SK-N-SH treated with all-trans-retinoic acid at 6 μM for 48 hours (cell line): ENCODE results near the gene PSMC2.

Source experiments
- ATAC-seq: fragments of 200-7000 bp; cut with Tn5 transposase; 3 replicates; pipeline ENCODE4 v1.9.1; 2020; ENCODE audit warnings: mild to moderate bottlenecking, moderate library complexity
- ARNTL ChIP-seq: fragments of 450-650 bp; formaldehyde crosslinking; IDR thresholded peaks from 2 replicates; pipeline ENCODE4 v1.5.0; 2020; ENCODE audit warnings: low read depth, mild to moderate bottlenecking, moderate library complexity, borderline replicate concordance
- BACH2 ChIP-seq: fragments of 250-450 bp; sonication (Bioruptor Pico); IDR thresholded peaks from 2 replicates; pipeline ENCODE4 v1.9.0; 2021; ENCODE audit warnings: mild to moderate bottlenecking, borderline replicate concordance
- CSDC2 ChIP-seq: fragments of 250-450 bp; sonication (Bioruptor Pico); IDR thresholded peaks from 2 replicates; pipeline ENCODE4 v1.5.0; 2020; ENCODE audit warnings: mild to moderate bottlenecking, moderate library complexity
- ESRRG ChIP-seq: fragments of 250-450 bp; sonication (Bioruptor Pico); IDR thresholded peaks from 2 replicates; pipeline ENCODE4 v1.6.1; 2021; ENCODE audit warnings: mild to moderate bottlenecking
- GLIS3 ChIP-seq: fragments of 250-450 bp; sonication (Bioruptor Pico); IDR thresholded peaks from 2 replicates; pipeline ENCODE4 v1.5.0; 2020; ENCODE audit warnings: mild to moderate bottlenecking, moderate library complexity
- OSR1 ChIP-seq: fragments of 250-450 bp; sonication (Bioruptor Pico); IDR thresholded peaks from 2 replicates; pipeline ENCODE4 v1.8.0; 2022; ENCODE audit warnings: moderate library complexity, mild to moderate bottlenecking, inconsistent platforms
- PATZ1 ChIP-seq: fragments of 250-450 bp; sonication (Bioruptor Pico); IDR thresholded peaks from 2 replicates; pipeline ENCODE4 v1.8.0; 2020; ENCODE audit warnings: mild to moderate bottlenecking, moderate library complexity, borderline replicate concordance
- POU6F1 ChIP-seq: fragments of 250-450 bp; sonication (Bioruptor Pico); IDR thresholded peaks from 2 replicates; pipeline ENCODE4 v1.8.0; 2021; ENCODE audit warnings: low read depth, mild to moderate bottlenecking, moderate library complexity, borderline replicate concordance
- PPARA ChIP-seq: fragments of 250-450 bp; sonication (Bioruptor Pico); IDR thresholded peaks from 2 replicates; pipeline ENCODE4 v1.5.0; 2020; ENCODE audit warnings: mild to moderate bottlenecking, borderline replicate concordance
- RARB ChIP-seq: fragments of 250-450 bp; sonication (Bioruptor Pico); IDR thresholded peaks from 2 replicates; pipeline ENCODE4 v1.8.0; 2021; ENCODE audit warnings: mild to moderate bottlenecking, moderate library complexity
- SNAI2 ChIP-seq: fragments of 250-450 bp; sonication (Bioruptor Pico); IDR thresholded peaks from 2 replicates; pipeline ENCODE4 v1.5.0; 2020; ENCODE audit warnings: mild to moderate bottlenecking, moderate library complexity
- TCF4 ChIP-seq: fragments of 250-450 bp; sonication (Bioruptor Pico); IDR thresholded peaks from 2 replicates; pipeline ENCODE4 v1.8.0; 2021; ENCODE audit warnings: mild to moderate bottlenecking, moderate library complexity, borderline replicate concordance
- TOX ChIP-seq: fragments of 250-450 bp; sonication (Bioruptor Pico); IDR thresholded peaks from 2 replicates; pipeline ENCODE4 v1.8.0; 2021; ENCODE audit warnings: mild to moderate bottlenecking, moderate library complexity, borderline replicate concordance
- TSHZ2 ChIP-seq: fragments of 250-450 bp; sonication (Bioruptor Pico); IDR thresholded peaks from 2 replicates; pipeline ENCODE4 v1.5.0; 2020; ENCODE audit warnings: mild to moderate bottlenecking, moderate library complexity
- ZNF70 ChIP-seq: fragments of 450-650 bp; formaldehyde crosslinking; IDR thresholded peaks from 2 replicates; pipeline ENCODE4 v1.5.0; 2020; ENCODE audit warnings: mild to moderate bottlenecking, moderate library complexity
- ZNF8 ChIP-seq: fragments of 450-650 bp; formaldehyde crosslinking; IDR thresholded peaks from 2 replicates; pipeline ENCODE4 v1.5.0; 2020; ENCODE audit warnings: mild to moderate bottlenecking, moderate library complexity
- TF ChIP-seq, protein P1 (sequence below): fragments of 250-450 bp; sonication (Bioruptor Pico); IDR thresholded peaks from 2 replicates; pipeline ENCODE4 v1.5.1; 2021; ENCODE audit warnings: mild to moderate bottlenecking, moderate library complexity

The PSMC2 gene

DNA sequence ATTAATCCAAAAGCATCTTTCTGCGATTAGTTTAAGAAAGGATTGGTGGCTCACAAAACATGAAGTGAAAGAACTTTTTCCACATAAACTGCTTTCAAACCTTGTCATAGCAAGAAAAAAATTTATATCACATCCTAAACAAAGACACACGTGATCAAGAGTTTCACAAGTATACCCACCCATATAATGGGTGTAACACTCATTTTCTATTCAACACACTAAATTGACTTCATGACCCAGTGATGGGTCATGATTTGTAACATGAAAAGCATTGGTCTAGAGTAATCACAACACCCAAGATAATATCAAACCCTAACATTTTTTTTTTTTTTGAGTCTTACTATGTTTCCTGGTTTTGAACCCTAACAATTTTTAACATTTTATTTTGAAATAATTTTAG, 32.6 kb upstream of the PSMC2 start:
- TF ChIP-seq PATZ1 (CRISPR knock-in tag): no peak
- no peak for TF ChIP-seq SNAI2 (CRISPR knock-in tag)
- TF ChIP-seq RARB (CRISPR knock-in tag): no peak
- TF ChIP-seq ESRRG (CRISPR knock-in tag): no peak
- TF ChIP-seq, protein P1, sequence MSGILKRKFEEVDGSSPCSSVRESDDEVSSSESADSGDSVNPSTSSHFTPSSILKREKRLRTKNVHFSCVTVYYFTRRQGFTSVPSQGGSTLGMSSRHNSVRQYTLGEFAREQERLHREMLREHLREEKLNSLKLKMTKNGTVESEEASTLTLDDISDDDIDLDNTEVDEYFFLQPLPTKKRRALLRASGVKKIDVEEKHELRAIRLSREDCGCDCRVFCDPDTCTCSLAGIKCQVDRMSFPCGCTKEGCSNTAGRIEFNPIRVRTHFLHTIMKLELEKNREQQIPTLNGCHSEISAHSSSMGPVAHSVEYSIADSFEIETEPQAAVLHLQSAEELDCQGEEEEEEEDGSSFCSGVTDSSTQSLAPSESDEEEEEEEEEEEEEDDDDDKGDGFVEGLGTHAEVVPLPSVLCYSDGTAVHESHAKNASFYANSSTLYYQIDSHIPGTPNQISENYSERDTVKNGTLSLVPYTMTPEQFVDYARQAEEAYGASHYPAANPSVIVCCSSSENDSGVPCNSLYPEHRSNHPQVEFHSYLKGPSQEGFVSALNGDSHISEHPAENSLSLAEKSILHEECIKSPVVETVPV: no peak
- TF ChIP-seq TSHZ2 (CRISPR knock-in tag): no peak
- TF ChIP-seq TOX (CRISPR knock-in tag): no peak
- TF ChIP-seq ARNTL: no peak
- TF ChIP-seq CSDC2 (CRISPR knock-in tag): no peak
- TF ChIP-seq PPARA (CRISPR knock-in tag): no peak
- no peak for TF ChIP-seq GLIS3 (CRISPR knock-in tag)
- TF ChIP-seq, all 23 proteins: peak for 0
- no peak for ATAC-seq

DNA sequence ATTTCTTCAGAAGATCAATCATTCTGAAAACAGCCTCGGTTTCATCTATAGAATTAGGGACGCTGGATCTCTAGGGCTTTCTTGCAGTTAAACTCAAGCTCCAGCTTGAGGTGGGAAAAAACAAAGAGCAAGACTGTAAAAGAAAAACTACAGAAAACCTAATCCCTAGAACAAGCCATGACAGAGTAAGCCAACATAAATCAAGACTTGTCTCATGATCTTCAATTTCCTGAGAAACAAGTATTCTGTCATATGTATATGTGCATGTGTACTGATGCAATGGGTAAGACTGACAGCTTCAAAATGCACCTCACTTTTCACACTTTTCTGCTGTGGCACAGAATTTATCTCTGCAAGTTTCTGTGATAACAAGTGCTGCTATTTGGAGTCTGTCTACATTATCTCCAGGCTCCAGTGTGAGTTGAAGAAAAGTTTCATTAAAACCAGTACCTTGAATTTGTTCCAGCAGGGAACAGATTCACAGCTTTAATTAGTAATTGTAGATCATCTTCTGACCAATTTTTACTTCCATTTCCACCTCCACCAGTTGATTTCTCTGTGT, 31.0 kb upstream of the PSMC2 start:
- no peak for ATAC-seq
- no peak for TF ChIP-seq PPARA (CRISPR knock-in tag)
- no peak for TF ChIP-seq BACH2 (CRISPR knock-in tag)
- no peak for TF ChIP-seq ARNTL
- no peak for TF ChIP-seq ZNF70 (CRISPR knock-in tag)
- TF ChIP-seq PATZ1 (CRISPR knock-in tag): no peak
- no peak for TF ChIP-seq POU6F1 (CRISPR knock-in tag)
- no peak for TF ChIP-seq TOX (CRISPR knock-in tag)
- TF ChIP-seq ESRRG (CRISPR knock-in tag): no peak

- peak; percentile 23; the same call in 2 of the 3 replicates for ATAC-seq
- TF ChIP-seq TCF4 (no peak), TSHZ2 (CRISPR knock-in tag) (no peak), CSDC2 (CRISPR knock-in tag) (no peak), ZNF8 (CRISPR knock-in tag) (no peak), PPARA (CRISPR knock-in tag) (no peak), RARB (CRISPR knock-in tag) (no peak), ARNTL (no peak), PATZ1 (CRISPR knock-in tag) (no peak), POU6F1 (CRISPR knock-in tag) (no peak), BACH2 (CRISPR knock-in tag) (no peak), OSR1 (CRISPR knock-in tag) (no peak)
Observed at GRCh38 chr7:103317009-103317408, 30.4 kb upstream of the PSMC2 start.
